Activated T-cell treated with anti-CD3 and anti-CD28 coated beads, Interleukin-2, amount 50 U/mL, for 72 hours (primary cell): Measurements from ENCODE around the gene ADK. TPM values are rescaled to one million over a fixed set of nuclear protein-coding genes. Genes with fewer than 3 reads are reported as not detected.

Experiments used
- ATAC-seq, 2 donors: fragments of 150-1000 bp; cut with Tn5 transposase; replicated peaks in 1 of 2; 2 replicates each; pipeline ENCODE4 v1.10.0; 2021; ENCODE audit warnings: moderate library complexity in 2 of 2, mild to moderate bottlenecking in 1 of 2
- DNase-seq, 2 donors: peaks; one replicate each; pipeline ENCODE4 v3.0.0; 2021 to 2022; ENCODE audit warnings: mixed read lengths in 1 of 2
- H3K27ac Mint-ChIP-seq: one replicate; pipeline ENCODE4 v1.8.0; 2022; ENCODE audit warnings: mild to moderate bottlenecking, moderate library complexity, mixed read lengths
- H3K27me3 Mint-ChIP-seq: one replicate; pipeline ENCODE4 v1.8.0; 2022; ENCODE audit warnings: low read depth, mixed read lengths
- H3K36me3 Mint-ChIP-seq, 2 donors: one replicate each; pipeline ENCODE4 v1.8.0; 2022; ENCODE audit warnings: mixed read lengths in 2 of 2, mild to moderate bottlenecking in 1 of 2; ENCODE audit not compliant: insufficient read depth in 2 of 2
- H3K4me1 Mint-ChIP-seq: one replicate; pipeline ENCODE4 v1.8.0; 2022; ENCODE audit warnings: low read depth, mixed read lengths
- H3K4me3 Mint-ChIP-seq, 2 donors: one replicate each; pipeline ENCODE4 v1.8.0; 2022; ENCODE audit warnings: mild to moderate bottlenecking in 2 of 2, mixed read lengths in 2 of 2, moderate library complexity in 2 of 2
- H3K9me3 Mint-ChIP-seq, 2 donors: one replicate each; pipeline ENCODE4 v1.8.0; 2022; ENCODE audit warnings: mixed read lengths in 2 of 2
- total RNA-seq, 2 donors: library from RNA; stranded (reverse); gene quantifications; one replicate each; pipeline ENCODE4 v1.2.3, GENCODE V29; 2022

The ADK gene
- total RNA-seq, 2 donors from 2014 or later: 56.2 to 60.0 TPM

DNA sequence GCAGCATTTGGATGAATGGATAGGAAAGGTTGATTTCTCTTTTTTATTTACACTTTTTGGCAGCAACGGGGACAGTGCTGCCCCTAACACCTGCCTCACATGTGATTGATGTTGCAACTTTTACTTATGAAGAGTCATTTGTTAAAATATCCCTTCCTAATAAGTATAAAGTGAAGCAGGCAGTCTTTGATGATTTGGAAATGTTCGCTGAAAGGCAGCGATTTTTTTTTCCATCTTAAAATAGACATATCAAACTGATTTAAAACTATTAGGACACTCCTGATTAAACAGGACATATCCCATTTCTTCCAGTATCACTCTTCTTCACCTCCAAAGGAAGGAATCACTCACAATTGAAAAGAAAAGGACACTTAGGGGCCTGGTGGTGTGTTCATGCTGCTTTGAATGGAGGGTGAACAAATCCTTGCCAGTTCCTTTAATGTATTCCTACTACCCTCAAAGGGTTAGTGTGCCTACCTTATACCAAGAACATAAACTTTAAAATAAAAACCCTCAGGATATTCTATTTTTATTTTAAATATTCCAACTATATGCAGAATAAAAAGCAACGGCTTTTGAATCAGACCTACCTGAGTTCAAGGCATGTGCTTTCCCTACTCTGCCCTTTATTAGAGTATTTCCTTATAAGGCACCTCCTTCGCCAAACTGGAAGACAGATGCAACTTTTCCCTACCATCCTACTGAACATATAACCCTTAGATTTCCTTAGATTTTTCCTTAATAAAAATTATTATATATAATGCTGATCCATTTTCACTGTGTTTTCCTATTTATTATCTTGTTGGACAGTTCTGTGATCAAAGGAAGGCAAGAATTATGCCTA, 1.1 kb downstream of the ADK start:
- H3K27ac Mint-ChIP-seq: no peak overlapping the region

DNA sequence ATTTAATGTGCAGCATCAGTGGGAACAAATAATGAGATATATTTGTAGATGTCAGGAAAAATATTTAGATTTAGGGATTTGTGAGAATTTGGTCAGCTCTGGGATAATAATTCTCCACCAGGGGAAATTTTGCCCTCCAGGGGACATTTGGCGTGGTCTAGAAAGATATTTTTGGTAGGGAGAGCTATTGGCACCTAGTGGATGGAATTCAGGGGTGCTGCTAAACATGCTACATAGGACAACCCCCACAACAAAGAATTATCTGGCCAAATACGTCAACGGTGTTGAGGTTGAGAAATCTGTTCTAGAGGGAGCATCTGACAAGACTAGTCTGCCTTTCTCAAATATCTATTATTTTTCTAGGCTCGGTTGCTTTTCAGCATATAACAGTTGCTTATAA, 2.1 kb downstream of the ADK start:
- Mint-ChIP-seq H3K27me3 (no peaks in the 10 kb centered on the region), H3K27ac (no peak overlapping the region), H3K4me1 (peaks cover 44% of the 10 kb centered on the region), H3K36me3 (peaks cover 0 to under 1% of the 10 kb centered on the region in 2 donors), H3K9me3 (no peaks in the 10 kb centered on the region), H3K4me3 (peak overlapping the region in 1 of 2 donors; percentile 6)
- ATAC-seq: no peak
- no peak for DNase-seq

More for the DNA sequence above, 1.1 kb downstream of the ADK start:
- no peak for DNase-seq
- H3K27me3 Mint-ChIP-seq: no peaks in the 10 kb centered on the region
- H3K9me3 Mint-ChIP-seq: no peaks in the 10 kb centered on the region
- ATAC-seq: no peak
- no peak overlapping the region for H3K4me3 Mint-ChIP-seq
- peaks cover 0 to 6% of the 10 kb centered on the region in 2 donors for H3K36me3 Mint-ChIP-seq
- H3K4me1 Mint-ChIP-seq: peaks cover 53% of the 10 kb centered on the region

DNA sequence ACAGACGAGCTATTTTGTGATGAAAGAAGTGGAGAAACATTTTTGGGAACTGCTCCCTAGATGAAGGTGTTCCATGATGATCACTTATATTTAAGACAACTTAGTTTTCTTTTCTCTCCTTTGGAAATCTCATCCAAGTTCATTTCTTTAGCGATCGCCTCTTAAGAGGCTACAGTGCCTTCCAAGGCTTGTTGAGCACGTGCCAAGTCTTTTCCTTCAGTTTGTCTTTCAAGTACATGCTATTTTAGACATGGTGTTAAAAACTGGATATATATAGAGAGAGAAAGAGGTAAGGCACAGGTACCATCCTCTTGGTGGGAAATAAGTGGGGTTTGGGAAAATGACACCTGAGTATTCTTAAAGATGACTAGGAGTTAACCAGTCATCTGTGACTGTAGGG, 2.7 kb downstream of the ADK start:
- Mint-ChIP-seq H3K27me3 (no peaks in the 10 kb centered on the region), H3K36me3 (no peaks in the 10 kb centered on the region), H3K4me3 (no peak overlapping the region), H3K9me3 (no peaks in the 10 kb centered on the region), H3K27ac (no peak overlapping the region), H3K4me1 (peaks cover 42% of the 10 kb centered on the region)
- ATAC-seq: no peak
- DNase-seq: no peak

DNA sequence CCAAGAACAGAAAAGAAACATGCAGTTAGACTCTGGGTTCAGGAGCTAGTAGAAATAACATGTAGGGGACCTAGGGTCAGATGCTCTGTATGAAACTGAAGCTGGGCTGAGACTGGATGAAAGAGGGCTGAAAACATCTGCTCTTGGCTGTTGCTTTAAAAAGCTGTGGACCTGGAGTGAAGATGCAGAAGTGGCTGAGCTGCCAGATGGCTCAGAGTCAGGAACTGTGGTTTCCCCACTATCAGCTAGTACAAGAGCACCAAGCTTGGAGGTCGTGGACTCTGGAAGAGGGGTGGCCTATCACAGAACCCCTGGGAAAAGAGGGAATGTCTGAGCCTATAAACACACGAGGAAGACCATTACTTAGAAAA, 5.9 kb downstream of the ADK start:
- no peak for DNase-seq
- H3K4me1 Mint-ChIP-seq: peaks cover 41% of the 10 kb centered on the region
- no peaks in the 10 kb centered on the region for H3K36me3 Mint-ChIP-seq
- no peak for ATAC-seq
- H3K9me3 Mint-ChIP-seq: no peaks in the 10 kb centered on the region
- no peaks in the 10 kb centered on the region for H3K27me3 Mint-ChIP-seq
- no peak overlapping the region for H3K27ac Mint-ChIP-seq
- H3K4me3 Mint-ChIP-seq: no peak overlapping the region

DNA sequence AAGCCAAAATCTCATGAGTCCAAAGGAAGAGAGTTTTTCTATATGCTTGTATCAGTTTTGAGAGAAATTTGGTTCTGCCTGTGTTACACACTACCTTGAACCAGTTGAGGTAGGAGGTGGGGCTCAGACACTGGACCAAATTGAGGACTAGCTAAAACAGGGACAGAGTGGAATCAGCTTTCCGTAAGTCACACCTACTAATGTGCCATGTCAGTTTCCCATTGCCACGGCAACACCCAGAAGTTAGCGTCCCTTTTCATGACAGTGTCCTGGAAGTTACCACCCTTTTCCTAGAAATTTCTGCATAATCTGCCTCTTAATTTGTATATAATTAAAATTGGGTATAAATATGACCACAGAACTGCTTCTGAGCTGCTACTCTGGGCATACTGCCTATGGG, 9.0 kb downstream of the ADK start:
- Mint-ChIP-seq H3K36me3 (no peaks in the 10 kb centered on the region), H3K4me1 (peaks cover 26% of the 10 kb centered on the region), H3K27me3 (no peaks in the 10 kb centered on the region), H3K27ac (no peak overlapping the region), H3K4me3 (no peak overlapping the region), H3K9me3 (no peaks in the 10 kb centered on the region)
- DNase-seq (no peak), ATAC-seq (no peak)

DNA sequence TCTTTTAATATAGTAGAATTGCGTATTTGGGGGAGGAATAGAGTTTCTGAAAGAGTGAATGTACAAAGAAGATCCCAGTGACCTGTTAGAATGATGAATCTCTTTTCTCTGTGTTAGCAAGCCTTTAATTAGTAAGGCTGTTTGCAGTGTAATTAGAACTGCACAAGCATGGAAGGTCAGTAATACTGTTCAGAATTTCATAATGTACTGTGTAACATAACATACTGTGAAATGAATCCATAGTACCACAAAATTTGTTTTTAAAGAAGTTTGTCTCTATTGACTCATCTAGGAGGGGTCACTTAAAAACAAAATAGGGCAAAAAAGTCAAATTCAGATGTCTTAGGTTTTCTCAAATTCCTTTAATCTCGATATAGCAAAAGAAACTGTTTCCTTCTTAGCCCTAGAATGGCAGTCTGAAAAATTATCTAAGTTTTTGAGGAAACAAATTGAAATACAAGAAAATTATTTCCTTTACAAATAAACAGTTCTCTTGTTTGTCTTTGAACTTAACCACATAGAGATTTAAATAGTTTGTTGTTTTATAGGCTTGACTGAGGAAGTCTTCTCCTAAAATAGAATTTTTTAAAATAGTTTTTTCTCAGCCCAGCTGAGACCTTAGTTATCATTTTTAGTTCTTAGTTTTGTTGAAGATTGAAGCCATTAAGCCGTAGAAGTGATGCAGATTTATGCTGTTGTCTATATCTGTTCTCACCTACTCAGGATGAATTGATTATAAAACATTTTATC, 12.5 kb downstream of the ADK start:
- ATAC-seq (no peak), DNase-seq (no peak)
- no peaks in the 10 kb centered on the region for H3K36me3 Mint-ChIP-seq
- H3K27me3 Mint-ChIP-seq: no peaks in the 10 kb centered on the region
- no peak overlapping the region for H3K4me3 Mint-ChIP-seq
- no peaks in the 10 kb centered on the region for H3K9me3 Mint-ChIP-seq
- no peak overlapping the region for H3K27ac Mint-ChIP-seq
- peaks cover 20% of the 10 kb centered on the region for H3K4me1 Mint-ChIP-seq

DNA sequence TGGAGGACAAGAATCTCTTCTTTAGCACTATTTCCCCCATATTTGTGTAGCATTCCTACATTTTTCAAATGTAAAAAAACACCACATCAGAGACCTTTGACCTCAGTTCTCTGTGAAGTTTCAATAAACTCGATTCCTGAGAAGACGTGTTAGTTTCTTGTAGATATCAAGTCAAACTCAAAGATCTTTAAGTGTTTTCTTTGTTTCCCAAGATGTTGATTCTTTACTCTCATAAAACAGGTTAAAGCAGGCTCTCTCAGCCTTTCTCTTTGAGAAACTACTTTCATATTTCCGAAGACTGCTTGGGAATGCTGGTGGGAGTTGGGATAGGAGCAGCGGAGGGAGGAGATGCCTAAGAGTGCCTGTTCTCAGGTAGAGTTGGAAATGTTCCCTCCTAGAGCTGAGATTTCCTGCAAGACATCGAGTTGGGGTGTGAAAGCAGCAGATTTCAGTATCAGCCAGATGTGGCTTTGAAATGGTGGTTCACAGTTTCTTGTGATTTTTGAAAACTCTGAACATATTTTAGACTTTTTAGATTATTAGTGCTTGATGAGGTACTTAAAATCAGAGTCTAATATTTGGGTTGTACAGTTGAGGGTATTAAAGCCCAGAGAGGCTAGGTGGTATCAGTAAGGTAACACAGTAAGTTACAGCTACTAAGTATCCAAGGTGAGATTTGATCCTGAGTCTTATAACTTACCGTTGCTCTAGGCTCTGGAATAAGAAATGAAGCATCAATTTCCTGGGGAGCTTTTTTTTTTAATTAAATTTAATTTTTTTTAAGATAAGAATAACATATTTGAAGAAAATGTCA, 13.9 kb downstream of the ADK start:
- no peaks in the 10 kb centered on the region for H3K36me3 Mint-ChIP-seq
- H3K27ac Mint-ChIP-seq: no peak overlapping the region
- peak overlapping the region in 1 of 2 donors; percentile 5 for H3K4me3 Mint-ChIP-seq
- no peak for ATAC-seq
- H3K9me3 Mint-ChIP-seq: no peaks in the 10 kb centered on the region
- H3K27me3 Mint-ChIP-seq: no peaks in the 10 kb centered on the region
- H3K4me1 Mint-ChIP-seq: peaks cover 32% of the 10 kb centered on the region
- DNase-seq: no peak

DNA sequence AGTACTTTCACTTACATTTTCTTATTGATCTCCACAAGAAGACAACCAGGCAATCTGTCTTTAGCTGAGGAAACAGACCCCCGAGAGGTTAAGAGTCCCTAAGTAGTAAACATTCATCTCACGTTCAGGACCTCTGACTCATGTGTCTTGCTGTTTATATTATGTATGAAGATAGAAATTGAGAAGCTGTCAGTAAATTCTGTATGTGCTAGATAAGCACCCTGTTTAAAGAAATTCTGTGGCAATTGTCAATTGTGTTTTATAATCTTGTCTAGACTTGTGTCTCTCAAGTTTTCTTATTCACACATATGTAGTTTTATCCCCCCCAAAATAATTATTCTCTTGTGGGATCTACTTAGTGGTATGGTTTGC, 14.5 kb downstream of the ADK start:
- no peak overlapping the region for H3K27ac Mint-ChIP-seq
- no peak for DNase-seq

DNA sequence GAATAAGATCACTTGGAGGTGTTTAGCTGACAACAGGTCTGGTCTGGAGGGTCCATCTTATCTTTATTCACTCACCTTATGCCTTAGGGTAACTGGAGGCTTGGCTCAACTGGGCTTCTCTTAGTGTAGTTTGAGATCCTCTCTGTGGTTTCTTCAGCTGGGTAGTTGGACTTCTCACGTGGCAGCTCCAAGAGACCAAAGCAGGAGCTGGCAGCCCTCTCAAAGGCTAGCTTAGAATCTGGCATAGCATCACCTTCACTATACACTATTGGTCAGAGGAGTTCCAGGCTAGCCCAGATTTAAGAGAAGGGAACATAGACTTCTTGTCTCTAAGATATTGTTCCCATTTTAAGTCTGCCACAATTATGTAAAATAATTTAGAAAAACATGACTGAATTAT, 16.4 kb downstream of the ADK start:
- peaks cover 36% of the 10 kb centered on the region for H3K4me1 Mint-ChIP-seq
- ATAC-seq (no peak), DNase-seq (no peak)
- H3K9me3 Mint-ChIP-seq: no peaks in the 10 kb centered on the region
- no peak overlapping the region for H3K27ac Mint-ChIP-seq
- H3K27me3 Mint-ChIP-seq: no peaks in the 10 kb centered on the region
- no peaks in the 10 kb centered on the region for H3K36me3 Mint-ChIP-seq
- no peak overlapping the region for H3K4me3 Mint-ChIP-seq

More for the DNA sequence above, 14.5 kb downstream of the ADK start:
- Mint-ChIP-seq H3K4me1 (peaks cover 32% of the 10 kb centered on the region), H3K9me3 (no peaks in the 10 kb centered on the region), H3K36me3 (no peaks in the 10 kb centered on the region), H3K27me3 (no peaks in the 10 kb centered on the region), H3K4me3 (no peak overlapping the region)
- ATAC-seq: no peak

DNA sequence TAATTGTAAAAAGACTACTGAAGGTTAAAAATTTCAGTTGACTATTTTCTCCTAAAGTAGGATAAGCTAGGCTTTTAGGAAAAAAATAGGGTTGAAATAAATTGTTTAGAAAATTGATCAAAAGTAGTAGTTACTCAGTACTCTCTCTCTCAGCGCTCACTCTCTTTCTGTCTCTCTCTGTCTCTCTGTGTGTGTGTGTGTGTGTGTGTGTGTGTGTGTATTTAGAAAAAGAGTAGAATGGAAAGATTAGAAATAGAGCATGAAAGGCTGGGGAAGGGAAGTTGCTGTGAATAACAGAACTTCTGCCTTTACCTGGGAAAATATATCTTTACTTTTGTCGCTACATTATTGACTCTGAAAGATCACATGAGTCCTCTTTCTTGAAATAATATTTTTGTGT, 20.6 kb downstream of the ADK start:
- no peak overlapping the region for H3K4me3 Mint-ChIP-seq
- ATAC-seq (no peak), DNase-seq (no peak)
- H3K27ac Mint-ChIP-seq: peak overlapping the region; percentile 64
- no peaks in the 10 kb centered on the region for H3K27me3 Mint-ChIP-seq
- H3K4me1 Mint-ChIP-seq: peaks cover 28% of the 10 kb centered on the region
- no peaks in the 10 kb centered on the region for H3K36me3 Mint-ChIP-seq
- no peaks in the 10 kb centered on the region for H3K9me3 Mint-ChIP-seq

DNA sequence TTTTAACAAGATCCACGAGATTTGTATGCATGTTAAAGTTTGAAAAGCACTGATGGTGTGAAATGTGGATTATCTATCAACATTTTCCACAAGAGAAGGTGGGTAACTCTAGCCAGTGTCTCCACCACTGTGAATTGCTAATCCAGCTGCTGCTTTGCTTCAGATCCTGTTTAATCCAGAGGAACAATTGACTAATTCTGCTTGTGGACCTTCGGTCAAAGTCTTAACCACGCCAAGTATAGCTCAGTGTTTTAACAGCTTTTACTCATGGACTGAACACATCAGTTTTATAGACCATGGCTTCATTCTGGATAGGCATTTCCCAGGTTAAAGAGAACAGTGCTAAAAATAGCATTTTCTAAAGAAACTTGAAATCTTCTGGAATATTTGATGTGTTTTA, 23.5 kb downstream of the ADK start:
- Mint-ChIP-seq H3K27me3 (no peaks in the 10 kb centered on the region), H3K27ac (peak overlapping the region; percentile 79), H3K4me3 (no peak overlapping the region), H3K4me1 (peaks cover 32% of the 10 kb centered on the region), H3K9me3 (no peaks in the 10 kb centered on the region), H3K36me3 (no peaks in the 10 kb centered on the region)
- DNase-seq (no peak), ATAC-seq (no peak)

DNA sequence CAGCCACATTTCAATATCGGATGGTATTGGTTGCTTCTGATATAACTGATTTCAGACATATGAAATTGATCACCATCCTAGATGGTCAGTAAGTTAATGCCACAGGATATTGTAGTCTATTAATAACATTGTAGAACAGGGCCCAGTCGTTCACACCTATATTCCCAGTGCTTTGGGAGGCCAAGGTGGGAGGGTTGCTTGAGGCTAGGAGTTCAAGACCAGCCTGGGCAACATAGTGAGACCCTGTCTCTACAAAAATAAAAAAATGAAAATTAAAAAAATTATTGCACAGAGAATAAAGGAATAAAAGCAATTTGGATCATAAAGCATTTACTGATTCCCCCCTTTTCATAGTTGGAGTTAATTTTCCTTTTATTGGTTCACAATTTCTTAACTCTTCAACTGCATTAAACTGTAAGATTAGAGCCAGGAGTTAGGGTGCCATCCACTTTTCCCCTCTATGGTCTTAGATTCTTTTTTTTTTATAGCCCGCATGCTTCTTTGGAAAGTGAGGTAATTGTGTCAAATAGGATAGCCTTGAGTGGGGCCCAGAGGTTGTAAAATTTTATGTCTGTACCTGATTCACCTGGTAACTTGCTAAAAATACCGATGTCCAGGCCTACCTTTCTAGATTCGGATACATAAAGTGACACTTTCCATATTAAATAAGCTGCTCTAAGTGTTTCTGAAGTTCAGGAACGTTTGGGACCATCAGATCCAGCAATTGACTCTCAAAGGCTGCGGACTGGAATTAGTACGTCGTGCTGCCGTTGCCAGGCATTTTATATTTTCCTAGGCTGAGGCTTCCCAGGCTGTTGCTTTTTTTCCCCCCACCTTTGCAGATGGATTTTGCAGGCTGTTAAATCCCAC, 24.7 kb downstream of the ADK start:
- ATAC-seq (no peak), DNase-seq (no peak)
- Mint-ChIP-seq H3K9me3 (no peaks in the 10 kb centered on the region), H3K36me3 (no peaks in the 10 kb centered on the region), H3K27me3 (no peaks in the 10 kb centered on the region), H3K27ac (peak overlapping the region; percentile 96), H3K4me1 (peaks cover 39% of the 10 kb centered on the region), H3K4me3 (peak overlapping the region; percentile 83 to 96)
